GM18951 (cell line): ENCODE measurements around the gene DNM3.

Experiments used
- POLR2A ChIP-seq: IDR thresholded peaks from 4 replicates; pipeline ENCODE4 v1.6.1; 2011; ENCODE audit warnings: mild to moderate bottlenecking; ENCODE audit not compliant: insufficient read length, insufficient read depth; ENCODE audit errors: extremely low read depth
- in situ Hi-C: fragments of 300-500 bp; cut with MboI; formaldehyde crosslinking; loops from one replicate; pipeline ENCODE4 v1.12.0; 2022; ENCODE audit warnings: low sequenced_read_pairs, mixed read lengths, inconsistent platforms; ENCODE audit not compliant: unreplicated experiment

Gene DNM3

DNA sequence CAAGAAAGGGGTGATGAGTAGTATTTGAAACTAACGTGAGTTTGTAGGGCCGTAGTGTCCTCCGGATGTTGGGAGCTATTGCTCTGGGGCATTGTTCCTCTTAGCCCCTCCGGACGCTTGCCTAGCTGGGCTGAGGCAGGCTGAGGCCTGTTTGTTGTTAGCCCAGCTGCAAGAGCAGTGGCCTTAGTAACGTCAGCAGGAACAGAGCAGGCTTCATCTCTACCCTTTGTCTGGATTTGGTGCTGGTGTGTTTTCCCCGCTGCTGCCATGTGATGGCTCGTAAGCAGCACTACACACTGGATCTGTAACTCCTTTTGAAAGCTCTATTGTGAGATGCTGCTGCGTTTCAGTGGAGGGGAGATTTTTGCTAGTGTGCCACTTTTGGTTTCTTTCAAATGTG is 57.6 kb downstream of the DNM3 start:
- no peak for TF ChIP-seq POLR2A
- in situ Hi-C loops = no loop called here

DNA sequence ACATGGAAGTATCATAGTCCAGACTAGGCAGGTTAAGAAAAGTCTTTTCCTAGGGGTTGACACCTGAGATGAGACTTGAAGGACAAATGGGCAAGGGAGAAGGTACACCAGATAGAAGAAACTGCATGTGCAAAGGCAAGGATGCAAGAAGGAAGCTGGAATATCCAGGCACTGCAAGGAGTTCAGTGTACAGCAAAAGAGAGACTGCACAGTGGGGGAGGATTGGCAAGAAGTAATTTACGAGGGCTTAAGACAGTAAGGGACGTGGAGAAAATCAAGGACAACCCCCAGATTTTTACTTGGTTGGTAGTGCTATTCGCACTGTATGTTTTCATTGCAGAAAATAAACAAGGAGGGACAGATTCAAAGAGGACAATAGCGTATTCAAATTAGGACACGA is 58.5 kb downstream of the DNM3 start:
- in situ Hi-C loops = no loop called here
- no peak for TF ChIP-seq POLR2A

DNA sequence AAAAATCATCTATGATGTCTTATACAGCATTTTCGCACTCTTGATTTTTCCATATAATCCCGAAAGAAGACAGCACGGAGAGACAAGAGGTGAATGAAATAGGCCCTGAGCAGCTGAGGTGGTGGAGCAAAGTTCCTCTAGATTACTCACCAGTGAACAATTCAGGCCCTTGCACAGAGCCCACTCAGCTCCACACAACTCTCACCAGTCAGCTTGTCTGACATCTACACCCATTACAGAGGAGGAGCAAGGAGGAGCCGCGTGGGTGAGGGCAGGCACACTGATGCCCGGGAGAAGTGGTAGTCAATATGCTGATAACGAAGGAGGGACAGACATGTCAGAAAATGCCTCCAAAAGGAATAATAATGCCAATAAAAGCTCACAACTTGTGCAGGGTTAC is 59.9 kb downstream of the DNM3 start:
- no peak for TF ChIP-seq POLR2A
- in situ Hi-C loops = no loop called here

DNA sequence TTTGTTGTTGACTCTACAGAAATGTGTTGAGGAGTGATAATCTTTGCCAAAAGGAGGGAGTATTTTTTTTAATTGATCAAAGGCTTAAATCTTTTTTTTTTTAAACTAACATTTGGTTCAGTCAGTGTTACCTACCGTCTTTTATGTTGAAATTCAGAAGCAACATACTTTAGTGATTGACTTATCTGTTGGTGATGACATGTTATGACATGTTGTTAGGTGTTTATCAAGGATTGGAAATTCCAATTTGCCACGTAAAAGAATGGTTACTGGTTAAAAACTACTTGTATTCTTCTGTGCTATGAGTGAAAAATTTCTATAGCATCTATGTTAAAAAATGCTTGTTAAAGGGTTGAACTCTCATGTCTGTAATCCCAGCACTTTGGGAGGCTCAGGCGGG is 61.2 kb downstream of the DNM3 start:
- in situ Hi-C loops = no loop called here
- TF ChIP-seq POLR2A = no peak

DNA sequence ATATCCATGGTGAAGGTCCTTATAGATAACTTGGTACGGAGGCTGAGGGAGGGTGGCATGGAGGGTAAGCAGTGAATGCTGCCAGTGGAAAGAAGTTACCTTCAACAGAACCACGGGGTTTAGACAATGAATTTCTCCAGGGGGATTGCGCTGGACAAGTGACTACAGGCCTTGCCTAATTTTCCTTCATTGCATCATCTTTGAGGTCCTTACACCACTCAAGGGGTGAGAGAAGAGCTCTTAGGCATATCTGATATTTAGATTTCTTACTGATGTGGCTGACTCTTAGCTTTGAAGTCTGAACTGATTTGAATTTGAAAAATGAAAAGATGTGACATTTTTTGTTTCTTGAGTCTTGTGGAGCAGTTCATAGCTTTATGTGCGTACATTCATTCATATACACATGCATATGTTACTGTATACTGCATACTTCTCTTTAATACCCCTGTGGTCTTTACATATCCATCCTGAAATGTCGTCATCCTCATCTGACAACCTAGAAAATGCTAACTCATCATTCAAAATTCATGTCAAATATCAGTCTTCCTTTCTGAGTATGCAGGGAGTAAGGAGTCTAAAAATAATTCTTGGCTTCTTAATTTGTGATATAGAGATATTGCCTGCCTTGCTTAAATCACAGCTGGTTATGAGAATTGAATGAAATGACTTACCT is 63.6 kb downstream of the DNM3 start:
- in situ Hi-C loops = no loop called here
- no peak for TF ChIP-seq POLR2A

DNA sequence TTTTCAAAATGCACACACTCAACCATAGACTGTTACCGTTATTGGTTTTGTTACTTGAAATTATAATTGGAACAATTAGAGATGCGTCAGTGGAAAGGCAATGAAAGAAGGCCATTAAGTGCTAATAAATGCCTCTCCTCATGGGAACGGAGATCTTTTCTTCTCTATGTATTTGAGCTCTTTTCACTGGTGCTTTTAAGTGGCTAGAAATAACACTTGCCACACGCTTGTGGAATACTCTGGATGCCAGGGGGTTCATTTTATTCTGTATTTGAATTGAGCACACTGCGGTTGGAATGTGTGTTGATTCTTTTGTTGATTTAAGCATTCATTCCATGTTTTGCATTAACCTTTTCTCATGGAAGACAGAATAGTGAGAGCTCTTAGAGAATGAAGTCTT is 68.4 kb downstream of the DNM3 start:
- in situ Hi-C loops = no loop called here
- no peak for TF ChIP-seq POLR2A

DNA sequence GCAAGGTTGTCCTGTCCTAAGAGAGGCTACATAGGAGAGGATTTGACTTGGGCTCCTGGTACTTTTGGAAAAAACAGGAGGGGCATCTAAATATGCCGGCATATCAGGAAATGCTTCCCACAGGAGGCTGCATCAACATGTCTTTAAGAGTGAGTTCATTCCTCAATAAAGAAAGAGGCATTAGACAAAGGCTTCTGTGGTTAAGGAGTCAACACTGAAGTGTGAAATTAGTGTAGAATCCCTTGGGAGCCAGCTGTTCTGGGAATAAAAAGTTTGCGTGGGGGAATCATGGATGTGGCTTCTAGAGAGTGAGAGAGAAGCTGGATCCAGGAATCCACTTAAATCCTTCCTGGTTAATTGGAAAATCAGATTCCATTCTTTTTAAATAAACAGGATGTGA is 69.5 kb downstream of the DNM3 start:
- in situ Hi-C loops = no loop called here
- TF ChIP-seq POLR2A = no peak

DNA sequence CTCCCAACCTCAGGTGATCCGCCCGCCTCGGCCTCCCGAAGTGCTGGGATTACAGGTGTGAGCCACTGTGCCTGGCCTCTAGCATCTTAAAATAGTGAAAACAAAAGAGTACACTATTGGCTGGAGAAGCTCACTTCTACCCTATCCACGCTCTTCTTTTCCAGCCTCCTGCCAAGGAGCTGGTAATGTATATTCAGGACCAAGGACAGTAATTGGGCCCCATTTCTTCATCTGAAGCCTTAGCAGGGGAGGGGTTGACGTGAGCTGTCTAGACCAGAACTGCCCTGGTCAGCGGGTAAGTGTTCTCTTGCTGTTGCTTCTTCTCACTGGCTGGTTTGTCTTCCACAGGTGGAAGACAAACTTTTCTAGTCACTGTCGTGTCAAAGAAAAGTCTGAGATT is 70.2 kb downstream of the DNM3 start:
- TF ChIP-seq POLR2A = no peak
- in situ Hi-C loops = no loop called here

DNA sequence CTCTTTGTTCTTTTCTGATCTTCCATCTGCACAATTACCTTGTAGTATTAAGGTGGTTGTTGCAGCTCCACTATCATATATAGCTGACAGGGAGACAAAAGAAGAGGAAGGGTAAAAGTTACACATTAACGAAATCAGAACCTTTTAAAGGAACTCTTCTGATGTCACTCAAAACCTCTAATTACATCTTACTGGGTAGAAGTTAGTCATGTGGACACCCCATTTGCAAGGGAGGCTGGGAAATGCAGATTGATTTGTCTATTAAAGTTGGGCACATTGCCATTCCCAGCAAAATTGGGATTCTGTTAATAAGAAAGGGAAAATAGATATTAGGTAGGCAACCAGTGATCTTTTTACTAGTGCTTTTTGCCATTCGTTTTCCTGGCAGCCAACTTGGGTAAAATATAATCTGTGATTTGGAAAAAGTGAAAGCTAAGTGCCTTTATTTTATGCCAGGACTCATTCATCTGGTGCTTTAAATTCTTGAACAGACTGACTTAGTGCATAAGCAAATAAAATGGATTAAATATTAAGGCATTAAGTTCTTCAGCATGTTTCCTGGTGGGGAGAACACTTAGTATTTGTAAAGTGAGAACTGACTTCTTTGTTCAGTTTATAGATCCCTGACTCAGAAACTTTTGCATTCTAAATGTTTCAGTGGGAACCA is 71.3 kb downstream of the DNM3 start:
- in situ Hi-C loops = no loop called here
- no peak for TF ChIP-seq POLR2A

DNA sequence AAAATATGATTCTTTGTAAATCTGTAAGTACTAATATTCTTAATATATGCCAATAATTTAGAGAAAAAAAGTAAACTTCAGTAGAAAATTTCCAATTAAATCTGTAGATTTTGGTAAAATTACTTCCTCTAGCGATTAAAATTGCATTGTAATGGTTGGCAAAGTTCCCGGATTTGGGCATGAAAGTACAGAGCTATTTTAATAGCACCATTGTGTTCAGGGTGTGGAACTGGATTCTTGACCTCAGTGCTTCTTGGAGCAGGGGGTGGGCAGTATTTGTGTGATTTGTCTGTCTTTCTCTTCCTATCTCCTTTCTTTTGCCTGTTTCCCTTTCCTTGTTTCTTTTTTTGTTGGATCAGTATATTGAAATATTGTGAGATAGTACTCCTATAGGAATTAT is 72.1 kb downstream of the DNM3 start:
- TF ChIP-seq POLR2A = no peak
- in situ Hi-C loops = no loop called here

DNA sequence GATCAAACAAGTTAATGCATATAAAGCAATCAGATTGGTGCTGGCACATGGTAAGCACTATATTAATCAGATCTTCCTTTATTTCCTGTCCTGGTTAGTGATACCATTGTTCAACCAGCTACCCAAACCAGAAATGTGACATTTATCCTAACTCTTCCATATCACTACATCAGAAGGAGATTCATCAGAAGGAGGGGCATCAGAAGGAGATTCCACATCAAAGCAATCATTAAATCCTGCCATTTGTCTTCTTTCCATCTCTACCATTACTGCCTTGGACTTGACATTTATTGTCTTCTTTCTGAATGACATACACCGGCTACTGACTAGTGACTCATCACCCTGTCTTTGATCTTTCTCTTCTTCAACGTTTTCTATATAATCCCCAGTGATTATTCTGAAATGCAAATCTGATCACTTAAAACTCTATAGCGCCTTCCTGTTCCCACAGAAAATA is 75.0 kb downstream of the DNM3 start:
- TF ChIP-seq POLR2A = no peak
- in situ Hi-C loops = no loop called here

DNA sequence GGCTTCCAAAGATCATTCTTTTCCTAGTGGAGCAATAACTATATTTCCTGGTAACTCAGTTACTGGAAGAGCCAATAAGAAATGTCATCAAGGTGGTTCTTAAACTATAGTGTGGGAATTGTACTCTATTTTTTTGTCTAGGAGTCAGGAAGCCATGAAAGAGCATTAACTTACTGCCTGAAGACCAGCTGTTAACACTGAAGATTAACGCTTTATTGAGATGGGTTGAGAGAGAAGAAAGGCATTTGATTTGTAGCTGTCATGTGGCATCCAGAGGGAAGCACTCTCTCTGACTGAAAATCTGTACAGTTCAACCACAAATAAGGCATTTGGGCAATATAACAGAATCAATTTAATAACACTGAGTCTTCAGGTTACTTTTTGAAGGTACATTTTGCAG is 76.0 kb downstream of the DNM3 start:
- in situ Hi-C loops = no loop called here
- no peak for TF ChIP-seq POLR2A

DNA sequence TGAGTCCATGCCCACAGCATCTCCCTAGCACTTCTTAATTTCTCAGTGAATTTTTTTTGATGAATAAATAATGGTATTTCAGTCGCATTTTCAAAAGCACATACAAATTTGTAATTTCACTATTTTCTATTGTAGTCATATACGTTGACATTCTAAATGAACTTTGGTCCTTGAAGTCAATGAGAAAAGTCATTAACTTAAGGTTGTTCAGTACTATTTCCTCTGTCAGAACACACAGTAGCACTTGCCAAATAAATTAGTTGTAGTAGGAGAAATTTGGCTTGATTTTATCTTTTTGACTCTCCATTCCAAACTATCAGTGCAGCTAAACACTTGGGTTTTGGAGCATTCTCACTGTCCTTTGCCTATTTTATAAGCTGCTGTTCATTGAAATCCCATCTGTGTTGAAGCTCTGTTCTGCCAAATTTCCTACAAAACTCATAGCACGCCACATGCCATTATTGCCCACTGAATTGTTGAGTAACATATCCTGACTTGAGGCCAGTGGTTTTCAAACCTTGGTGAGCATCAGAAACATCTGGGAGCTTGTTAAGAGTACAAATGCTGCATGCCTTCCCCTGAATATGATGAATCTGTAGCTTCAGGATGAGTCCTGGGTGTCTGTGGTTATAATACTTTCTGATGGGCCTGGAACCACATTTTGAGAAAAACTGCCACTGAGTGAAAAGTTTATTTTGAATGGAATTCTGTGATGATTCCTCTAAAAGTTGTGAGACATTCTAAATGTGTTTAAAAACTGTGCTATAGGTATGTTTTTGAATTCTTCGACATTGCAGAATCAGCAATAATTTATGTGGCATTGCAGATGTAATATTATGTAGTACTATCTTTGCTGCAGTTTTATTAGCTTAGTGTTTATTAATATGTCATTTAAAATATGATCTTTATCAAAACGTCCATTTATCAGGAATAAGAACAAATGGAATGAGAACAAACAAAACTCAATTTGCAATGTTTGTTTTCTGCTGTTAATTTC is 78.9 kb downstream of the DNM3 start:
- no peak for TF ChIP-seq POLR2A
- in situ Hi-C loops = no loop called here
